Mesothelial cell of epicardium (in vitro differentiated cells): ENCODE data around the gene BPI. TPM values are rescaled to one million over a fixed set of nuclear protein-coding genes. Genes with fewer than 3 reads are reported as not detected.
"Not testable (repeated sequence)": the region's sequence is repeated elsewhere in the genome, so short reads cannot be mapped to it uniquely, and the experiment has no call there.

Experiments used
- DNase-seq, 2 experiments: peaks; one replicate each; pipeline ENCODE4 v3.0.0; 2021; ENCODE audit warnings: low spot score in 2 of 2; ENCODE audit not compliant: unreplicated experiment in 2 of 2
- H3K27ac Mint-ChIP-seq: 2 replicates; pipeline ENCODE4 v1.8.0; 2021; ENCODE audit warnings: mixed read lengths
- H3K27me3 Mint-ChIP-seq: 2 replicates; pipeline ENCODE4 v1.8.0; 2021; ENCODE audit warnings: low read depth, mixed read lengths
- H3K36me3 Mint-ChIP-seq: 2 replicates; pipeline ENCODE4 v1.8.0; 2021; ENCODE audit warnings: mixed read lengths
- H3K4me1 Mint-ChIP-seq: 2 replicates; pipeline ENCODE4 v1.8.0; 2021; ENCODE audit warnings: mixed read lengths
- H3K4me3 Mint-ChIP-seq: 2 replicates; pipeline ENCODE4 v1.8.0; 2021; ENCODE audit warnings: mild to moderate bottlenecking, moderate library complexity, mixed read lengths
- H3K9me3 Mint-ChIP-seq: 2 replicates; pipeline ENCODE4 v1.8.0; 2021; ENCODE audit warnings: mixed read lengths
- CTCF ChIP-seq: fragments of 200-600 bp; sonication (generic); IDR thresholded peaks from one replicate; pipeline ENCODE4 v1.5.0; 2021; ENCODE audit warnings: antibody characterized with exemption; ENCODE audit not compliant: unreplicated experiment
- total RNA-seq: library from RNA; stranded (reverse); gene quantifications from 3 replicates; pipeline ENCODE4 v1.2.1, GENCODE V29; 2021

The BPI gene
- total RNA-seq, 1 donor from 2014 or later: not detected

GRCh38 chr20:38307371-38308046, 3.6 kb downstream of the BPI start:
- H3K27ac Mint-ChIP-seq: no peak overlapping the region
- peaks cover 14% of the 10 kb centered on the region for H3K27me3 Mint-ChIP-seq
- no peak for TF ChIP-seq CTCF
- no peaks in the 10 kb centered on the region for H3K36me3 Mint-ChIP-seq
- no peaks in the 10 kb centered on the region for H3K9me3 Mint-ChIP-seq
- DNase-seq: no peak
- no peaks in the 10 kb centered on the region for H3K4me1 Mint-ChIP-seq
- H3K4me3 Mint-ChIP-seq: no peak overlapping the region

GRCh38 chr20:38308047-38308438, 4.1 kb downstream of the BPI start:
- H3K36me3 Mint-ChIP-seq: no peaks in the 10 kb centered on the region
- H3K9me3 Mint-ChIP-seq: no peaks in the 10 kb centered on the region
- peaks cover 14% of the 10 kb centered on the region for H3K27me3 Mint-ChIP-seq
- no peak for TF ChIP-seq CTCF
- no peak overlapping the region for H3K4me3 Mint-ChIP-seq
- H3K4me1 Mint-ChIP-seq: no peaks in the 10 kb centered on the region
- DNase-seq: no peak
- H3K27ac Mint-ChIP-seq: no peak overlapping the region

- Mint-ChIP-seq H3K4me1 (no peaks in the 10 kb centered on the region), H3K27ac (no peak overlapping the region), H3K9me3 (no peaks in the 10 kb centered on the region), H3K27me3 (peaks cover 14% of the 10 kb centered on the region), H3K4me3 (no peak overlapping the region), H3K36me3 (no peaks in the 10 kb centered on the region)
- DNase-seq: no peak
- no peak for TF ChIP-seq CTCF
Observed at GRCh38 chr20:38308447-38308846, 4.5 kb downstream of the BPI start.

GRCh38 chr20:38311091-38311490, 7.1 kb downstream of the BPI start:
- no peaks in the 10 kb centered on the region for H3K9me3 Mint-ChIP-seq
- H3K27me3 Mint-ChIP-seq: peaks cover 15% of the 10 kb centered on the region
- H3K36me3 Mint-ChIP-seq: no peaks in the 10 kb centered on the region
- no peak overlapping the region for H3K27ac Mint-ChIP-seq
- no peak for DNase-seq
- no peaks in the 10 kb centered on the region for H3K4me1 Mint-ChIP-seq
- no peak overlapping the region for H3K4me3 Mint-ChIP-seq
- TF ChIP-seq CTCF: no peak

GRCh38 chr20:38311491-38311890, 7.5 kb downstream of the BPI start:
- Mint-ChIP-seq H3K27ac (no peak overlapping the region), H3K9me3 (no peaks in the 10 kb centered on the region), H3K4me3 (no peak overlapping the region), H3K27me3 (peaks cover 18% of the 10 kb centered on the region), H3K36me3 (no peaks in the 10 kb centered on the region), H3K4me1 (no peaks in the 10 kb centered on the region)
- no peak for TF ChIP-seq CTCF
- no peak for DNase-seq

GRCh38 chr20:38313676-38314075, 9.7 kb downstream of the BPI start:
- H3K27me3 Mint-ChIP-seq: peaks cover 26% of the 10 kb centered on the region
- H3K27ac Mint-ChIP-seq: no peak overlapping the region

GRCh38 chr20:38314350-38314749, 10.4 kb downstream of the BPI start:
- not testable (repeated sequence) for H3K4me1 Mint-ChIP-seq
- peaks cover 33% of the 10 kb centered on the region for H3K27me3 Mint-ChIP-seq

More at GRCh38 chr20:38313676-38314075, 9.7 kb downstream of the BPI start:
- H3K36me3 Mint-ChIP-seq: no peaks in the 10 kb centered on the region
- no peak for DNase-seq
- no peaks in the 10 kb centered on the region for H3K4me1 Mint-ChIP-seq
- no peaks in the 10 kb centered on the region for H3K9me3 Mint-ChIP-seq
- no peak overlapping the region for H3K4me3 Mint-ChIP-seq
- TF ChIP-seq CTCF: no peak

More at GRCh38 chr20:38314350-38314749, 10.4 kb downstream of the BPI start:
- H3K36me3 Mint-ChIP-seq, H3K4me3 Mint-ChIP-seq, DNase-seq, H3K27ac Mint-ChIP-seq, H3K9me3 Mint-ChIP-seq: not testable (repeated sequence)
